NCI-H146 (cell line): ENCODE data around the gene PSPC1.

Experiments
- DNase-seq: peaks from one replicate; lab custom pipeline; 2025; lab: John Stamatoyannopoulos, UW

The PSPC1 gene

DNA sequence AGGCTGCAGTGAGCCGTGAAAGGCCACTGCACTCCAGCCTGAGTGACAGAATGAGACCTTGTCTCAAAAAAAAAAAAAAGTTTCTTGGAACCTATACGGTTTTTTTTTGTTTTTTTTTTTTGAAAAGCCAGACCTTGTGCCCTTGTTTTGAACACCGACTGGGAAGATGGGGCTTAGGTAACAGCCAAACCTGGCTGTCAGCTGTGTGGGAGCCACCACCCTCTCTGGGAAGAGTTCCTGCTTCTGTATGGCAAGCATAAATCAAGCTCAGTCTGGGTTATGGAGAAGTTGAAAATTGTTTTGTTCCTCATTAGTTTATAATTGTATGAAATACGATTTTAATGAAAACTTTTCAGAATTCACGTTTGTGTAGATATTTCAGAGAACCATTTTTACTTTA lies 109.8 kb downstream of the PSPC1 start:
- no peak for DNase-seq

DNA sequence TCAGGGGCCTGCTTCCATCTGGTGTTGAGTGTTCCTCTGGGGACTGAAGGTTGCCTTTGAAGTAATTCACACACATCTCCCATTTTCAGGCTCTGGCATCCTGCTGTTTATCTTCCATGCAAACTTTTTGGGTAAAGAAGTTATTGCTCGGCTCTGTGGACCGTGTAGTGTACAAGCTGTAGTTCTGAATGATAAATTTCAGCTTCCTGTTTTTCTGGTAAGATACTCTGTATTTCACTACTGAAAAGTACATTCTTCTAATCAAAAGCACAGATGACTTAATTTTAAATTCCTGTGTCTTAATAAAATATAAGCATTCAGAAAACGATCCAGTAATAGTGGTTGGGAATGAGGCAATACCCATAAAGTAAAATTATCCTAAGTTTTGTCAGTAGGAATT lies 112.6 kb downstream of the PSPC1 start:
- no peak for DNase-seq

DNA sequence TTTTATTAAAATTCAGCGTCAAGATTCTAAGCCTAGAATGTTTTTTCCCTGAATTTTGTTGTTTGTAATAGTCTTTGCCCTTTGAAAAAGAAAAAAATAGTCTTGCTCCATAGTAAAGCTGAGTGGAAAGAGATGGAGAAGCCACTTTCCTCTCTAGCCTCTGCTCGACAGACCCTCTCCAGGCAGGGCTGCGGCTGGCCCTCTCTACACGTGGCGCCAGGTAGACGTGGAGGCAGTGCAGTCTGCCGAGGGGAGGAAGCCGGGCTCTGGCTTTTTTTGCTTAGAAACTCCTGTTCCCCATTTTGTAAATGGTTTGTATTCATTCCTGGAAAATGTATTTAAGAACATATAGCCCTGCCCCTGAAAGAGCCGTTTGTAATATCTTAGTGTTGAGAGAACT lies 114.0 kb downstream of the PSPC1 start:
- DNase-seq = no peak

DNA sequence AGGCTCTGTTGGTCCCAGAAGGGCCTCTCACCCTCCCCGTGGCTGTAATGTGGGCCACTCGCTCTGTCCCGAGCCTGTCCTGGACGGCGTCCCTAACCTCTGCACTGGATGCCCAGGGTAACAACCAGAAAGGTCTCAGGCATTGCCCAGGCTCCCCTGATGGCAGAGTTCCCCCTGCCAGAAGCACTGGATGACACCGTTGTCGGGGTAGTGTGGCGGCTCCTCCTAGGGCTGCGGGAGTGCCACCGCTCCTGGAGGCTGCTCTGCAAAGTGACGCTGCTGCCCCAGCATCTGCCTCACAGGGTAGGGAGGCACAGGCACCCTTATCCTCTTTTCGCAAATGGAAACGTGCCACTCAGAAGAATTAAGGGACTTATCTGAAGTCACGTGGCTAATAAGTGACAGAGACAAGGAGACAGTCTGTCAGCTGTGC lies 117.3 kb downstream of the PSPC1 start:
- DNase-seq = no peak

DNA sequence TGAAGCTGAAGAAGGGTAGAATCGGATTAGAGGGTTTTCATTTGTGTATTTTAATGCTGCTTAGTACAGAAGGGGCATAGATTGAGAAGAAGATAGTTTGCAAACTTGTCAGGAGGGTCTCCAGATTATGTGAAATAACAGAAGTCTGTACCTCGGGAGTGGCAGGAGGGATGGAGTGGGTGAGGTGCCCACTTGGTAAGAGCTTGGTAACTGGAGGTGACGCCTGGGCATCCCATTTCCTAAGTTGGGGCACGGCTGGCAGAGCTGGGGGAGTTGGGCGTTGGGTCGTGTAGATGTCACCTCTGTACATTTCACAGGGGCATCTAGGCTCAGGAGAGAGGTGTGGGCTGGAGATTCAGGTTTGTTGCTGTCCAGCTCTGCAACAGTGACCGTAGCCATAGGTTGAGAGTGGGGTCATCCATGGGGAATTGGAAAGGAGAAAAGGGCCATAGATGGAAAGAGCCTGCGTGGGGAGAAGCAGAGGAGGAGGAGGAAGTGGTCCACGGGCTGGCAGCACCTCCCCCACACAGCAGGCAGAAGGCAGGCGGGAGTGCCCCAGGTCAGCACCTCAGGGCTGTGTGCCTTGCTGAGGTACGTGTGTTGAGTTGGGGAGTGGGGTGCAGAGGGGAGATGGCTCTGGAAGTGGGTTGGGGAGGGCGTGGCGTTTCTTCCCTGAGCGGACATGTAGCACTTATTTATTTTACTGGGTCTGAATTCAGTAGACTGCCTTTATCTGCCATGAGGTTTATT lies 118.1 kb downstream of the PSPC1 start:
- DNase-seq = no peak

DNA sequence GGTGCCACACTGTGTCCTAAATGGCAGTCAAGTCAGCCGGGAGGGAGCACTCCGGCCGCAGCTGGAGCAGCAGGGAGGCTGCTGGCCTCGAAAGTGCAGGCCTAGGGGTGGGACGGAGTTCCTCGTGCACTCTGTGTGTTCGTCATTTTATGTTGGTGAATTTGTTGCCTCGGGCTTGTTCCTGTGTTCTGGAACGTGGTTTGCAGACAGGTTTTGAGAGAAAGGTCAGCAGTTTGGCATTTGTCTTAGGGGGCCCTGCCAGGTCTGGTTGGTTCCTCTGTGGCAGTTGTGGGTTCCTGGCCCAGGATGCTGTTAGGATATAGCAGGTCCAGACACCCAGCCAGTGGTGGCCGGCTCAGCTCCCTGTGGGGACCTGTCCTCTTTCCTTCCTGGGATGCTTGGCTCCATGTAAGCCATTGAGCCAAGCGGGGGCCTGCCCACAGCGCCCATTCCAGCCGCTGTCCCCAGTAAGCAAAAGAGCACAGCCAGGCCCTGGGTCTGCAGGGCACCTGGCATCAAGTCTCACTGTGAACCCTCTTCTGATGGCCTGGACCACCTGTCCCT lies 119.2 kb downstream of the PSPC1 start:
- DNase-seq = no peak

DNA sequence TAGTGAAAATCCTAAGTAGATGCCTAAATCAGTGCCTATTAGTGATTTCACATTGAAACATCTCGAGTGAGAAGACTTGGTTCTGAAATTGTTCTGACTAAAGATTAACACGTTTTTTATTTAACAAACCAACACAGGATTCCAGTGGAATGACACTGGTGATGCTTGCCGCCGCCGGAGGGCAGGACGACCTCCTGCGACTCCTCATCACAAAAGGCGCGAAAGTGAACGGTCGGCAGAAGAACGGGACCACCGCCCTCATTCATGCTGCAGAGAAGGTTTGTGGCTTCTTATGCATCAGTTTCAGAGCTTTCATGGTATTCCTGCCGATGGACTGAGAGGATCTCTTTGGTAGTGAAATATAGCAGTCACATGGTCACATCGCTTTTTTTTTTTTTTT lies 121.2 kb downstream of the PSPC1 start:
- DNase-seq = no peak

DNA sequence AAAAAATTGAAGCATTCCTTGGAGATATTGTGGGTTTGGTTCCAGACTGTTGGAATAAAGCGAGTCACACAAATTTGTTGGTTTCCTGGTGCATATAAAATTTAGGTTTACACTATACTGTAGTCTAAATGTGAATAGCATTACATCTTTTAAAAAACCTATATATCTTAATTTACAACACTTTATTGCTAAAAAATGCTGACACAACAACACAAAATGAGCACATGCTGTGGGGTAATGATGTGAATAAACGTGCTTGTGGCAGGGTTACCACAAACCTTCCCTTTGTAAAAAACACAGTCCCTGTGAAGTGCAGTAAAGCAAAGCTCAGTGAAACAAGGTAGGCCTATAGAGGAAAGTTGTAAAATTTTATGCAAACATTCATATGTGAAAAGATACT lies 121.6 kb downstream of the PSPC1 start:
- DNase-seq = no peak

DNA sequence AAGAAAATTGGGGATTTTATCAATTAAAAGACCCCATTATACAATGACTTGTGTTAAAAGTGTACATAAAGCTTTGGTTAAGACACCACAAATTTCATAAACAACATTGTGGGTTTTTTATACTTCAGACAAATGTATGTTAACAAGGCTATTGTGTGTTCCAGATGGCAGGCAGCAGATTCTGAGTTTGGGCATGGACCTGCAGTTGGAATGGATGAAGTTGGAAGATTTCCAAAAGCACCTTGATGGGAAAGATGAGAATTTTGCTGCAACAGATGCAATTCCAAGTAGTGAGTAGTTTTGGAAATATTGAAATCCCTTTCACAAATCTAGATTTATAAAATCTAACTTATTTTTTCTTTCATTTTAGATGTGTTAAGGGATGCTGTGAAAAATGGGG lies 123.9 kb downstream of the PSPC1 start:
- no peak for DNase-seq

DNA sequence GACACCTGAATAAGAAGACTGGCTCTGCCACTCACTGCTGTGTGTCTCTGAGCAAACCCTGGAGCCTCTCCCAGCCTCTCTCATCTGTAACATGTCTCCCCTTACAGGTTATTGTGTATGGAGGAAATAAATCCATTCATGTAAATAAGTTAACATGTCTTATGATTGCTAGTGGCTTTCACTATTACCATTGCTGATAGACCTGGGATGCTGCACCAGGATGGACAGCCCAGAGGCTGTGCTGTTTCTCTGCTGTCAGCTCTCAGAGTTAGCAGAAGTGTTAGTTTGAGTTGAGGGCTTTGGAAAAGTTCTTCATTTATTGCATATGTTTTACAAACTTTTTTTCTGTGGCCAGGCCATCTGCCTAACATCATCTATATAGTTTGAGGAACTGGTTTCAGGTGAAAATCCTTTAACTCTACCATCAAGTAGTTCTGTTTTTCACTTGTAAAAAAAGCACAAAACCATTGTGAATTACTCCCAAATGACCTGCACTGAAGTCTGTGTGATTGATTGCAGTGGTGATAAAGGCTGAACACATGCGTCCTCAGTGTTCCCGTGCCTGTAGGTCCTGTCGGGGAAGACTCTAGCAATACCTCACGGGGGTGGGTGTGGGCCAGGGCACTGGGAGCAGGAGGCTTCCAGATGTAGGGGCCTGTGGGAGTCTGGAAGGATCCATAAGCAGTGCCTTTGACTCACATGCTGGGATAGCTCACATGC lies 124.7 kb downstream of the PSPC1 start:
- DNase-seq = no peak
